Sigmoid colon (tissue), 7 donors: ENCODE data around the gene STAT2. TPM values are rescaled to one million over a fixed set of nuclear protein-coding genes. Genes with fewer than 3 reads are reported as not detected.

Experiments
- DNase-seq: peaks from one replicate; pipeline ENCODE4 v3.0.0-alpha.2; 2019
- H3K27ac ChIP-seq, 4 donors: fragments of 200-600 bp; sonication (generic); one replicate each; pipeline ENCODE4 v1.5.1; 2016 to 2019; ENCODE audit warnings: mild to moderate bottlenecking in 1 of 4
- H3K27me3 ChIP-seq, 3 donors: fragments of 200-600 bp; sonication (generic); one replicate each; pipeline ENCODE4 v1.5.1; 2019; ENCODE audit warnings: mild to moderate bottlenecking in 1 of 3
- H3K36me3 ChIP-seq, 4 donors: fragments of 200-600 bp; sonication (generic); one replicate each; pipeline ENCODE4 v1.5.1; 2016 to 2019
- H3K4me1 ChIP-seq, 4 donors: fragments of 200-600 bp; sonication (generic); one replicate each; pipeline ENCODE4 v1.5.1; 2017 to 2019
- H3K4me3 ChIP-seq, 4 donors: fragments of 200-600 bp; sonication (generic); one replicate each; pipeline ENCODE4 v1.5.1; 2017 to 2019; ENCODE audit warnings: mild to moderate bottlenecking in 2 of 4, moderate library complexity in 1 of 4
- H3K9me3 ChIP-seq, 4 donors: fragments of 200-600 bp in 3 of 4; sonication (generic) in 3 of 4; one replicate each; pipeline versions ENCODE4 v1.5.1 to v1.6.1; 2013 to 2019
- CTCF ChIP-seq, 4 experiments: fragments of 450-650 bp in 3 of 4; fragments of 200-600 bp in 1 of 4; IDR thresholded peaks; one replicate each; pipeline ENCODE4 v1.5.1; 2016 to 2019; ENCODE audit warnings: antibody characterized with exemption in 4 of 4, mild to moderate bottlenecking in 3 of 4, moderate library complexity in 2 of 4
- EP300 ChIP-seq, 4 donors: sonication (generic); formaldehyde crosslinking; IDR thresholded peaks; one replicate each; pipeline ENCODE4 v1.6.1; 2017; ENCODE audit warnings: antibody characterized with exemption in 4 of 4
- POLR2A ChIP-seq, 2 donors: fragments of 450-650 bp; IDR thresholded peaks; one replicate each; pipeline ENCODE4 v1.6.1; 2016; ENCODE audit warnings: antibody characterized with exemption in 2 of 2, mild to moderate bottlenecking in 2 of 2, moderate library complexity in 2 of 2
- POLR2AphosphoS5 ChIP-seq, 4 donors: sonication (generic); formaldehyde crosslinking; IDR thresholded peaks; one replicate each; pipeline ENCODE4 v1.6.1; 2017; ENCODE audit warnings: antibody characterized with exemption in 4 of 4
- WGBS, 2 donors: extraction: QIAGEN DNeasy Blood & Tissue Kit; methylation state at CpG; one replicate each; pipeline ENCODE4 v1.1.7; 2013; 5-methylcytosine and 5-hydroxymethylcytosine counted together
- intact Hi-C: fragments of 100-400 bp; cut with DNase I; formaldehyde crosslinking; loops from one replicate; pipeline ENCODE4 v1.15.1; 2023
- polyA plus RNA-seq, 3 donors: library from polyadenylated mRNA; stranded (reverse); fragments of 200-250 nt; gene quantifications; one replicate each; pipeline ENCODE4 v1.2.3, GENCODE V29; 2013
- total RNA-seq, 4 donors: library from RNA; depleted of rRNA; stranded (reverse); fragments of >200 nt; gene quantifications; one replicate each; pipeline ENCODE4 v1.1.0, GENCODE V29; 2016
- donor health status: healthy with polysubstance abuse.
- donor health status: Bipolar disorder and iron deficiency.
- donor health status: healthy.

The STAT2 gene
- total and polyA plus RNA-seq, 7 donors: 15.0 to 160 (median 73.6) TPM

GRCh38 chr12:56385873-56386272 is 26.0 kb upstream of the STAT2 start:
- 96 to 97% methylated on average over 1 of the region's 1 CpG for WGBS, 2 donors
- Histone ChIP-seq H3K9me3 (no peaks in the 10 kb centered on the region), H3K4me3 (no peak overlapping the region), H3K36me3 (no peaks in the 10 kb centered on the region), H3K27me3 (no peaks in the 10 kb centered on the region), H3K27ac (no peak overlapping the region), H3K4me1 (no peaks in the 10 kb centered on the region)
- intact Hi-C loops: no loop called here
- no peak for DNase-seq
- no peak for TF ChIP-seq POLR2A (IDR thresholded peaks at IDR 0.05)
- no peak for TF ChIP-seq EP300 (IDR thresholded peaks at IDR 0.05)
- no peak for TF ChIP-seq CTCF (IDR thresholded peaks at IDR 0.05)
- no peak for TF ChIP-seq POLR2AphosphoS5 (IDR thresholded peaks at IDR 0.05)

- intact Hi-C loops: no loop called here
- Histone ChIP-seq H3K9me3 (no peaks in the 10 kb centered on the region), H3K4me3 (no peak overlapping the region), H3K27ac (no peak overlapping the region), H3K27me3 (no peaks in the 10 kb centered on the region), H3K4me1 (no peaks in the 10 kb centered on the region), H3K36me3 (no peaks in the 10 kb centered on the region)
- DNase-seq: no peak
- 93% methylated on average over 16 of the region's 16 CpGs for WGBS, 2 donors
- TF ChIP-seq EP300 (IDR thresholded peaks at IDR 0.05) (no peak), POLR2AphosphoS5 (IDR thresholded peaks at IDR 0.05) (no peak), CTCF (IDR thresholded peaks at IDR 0.05) (no peak), POLR2A (IDR thresholded peaks at IDR 0.05) (no peak)
Observed at GRCh38 chr12:56382611-56383010, 22.7 kb upstream of the STAT2 start.

DNA sequence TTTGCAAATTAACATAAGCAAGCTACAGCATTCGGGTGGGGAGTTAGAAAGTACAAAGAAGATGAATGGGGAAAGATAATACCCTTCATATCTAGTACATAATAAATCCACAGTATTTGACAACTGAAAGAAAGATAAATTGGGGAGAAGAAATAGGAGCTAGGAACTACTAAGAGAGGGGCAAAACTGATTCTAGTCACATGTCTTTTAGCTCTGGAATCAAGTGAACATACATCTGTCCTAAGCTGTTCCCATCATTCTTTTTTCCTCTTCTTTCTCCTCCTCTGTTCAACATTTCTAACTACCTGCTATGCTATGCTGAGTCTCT is 18.0 kb upstream of the STAT2 start:
- DNase-seq: no peak
- Histone ChIP-seq H3K36me3 (no peaks in the 10 kb centered on the region), H3K4me1 (no peaks in the 10 kb centered on the region), H3K4me3 (no peak overlapping the region), H3K27me3 (no peaks in the 10 kb centered on the region), H3K27ac (no peak overlapping the region), H3K9me3 (no peaks in the 10 kb centered on the region)
- WGBS, 2 donors: 40 to 66% methylated on average over 1 of the region's 1 CpG
- TF ChIP-seq CTCF (IDR thresholded peaks at IDR 0.05) (no peak), POLR2A (IDR thresholded peaks at IDR 0.05) (no peak), POLR2AphosphoS5 (IDR thresholded peaks at IDR 0.05) (no peak), EP300 (IDR thresholded peaks at IDR 0.05) (no peak)
- intact Hi-C loops: no loop called here

DNA sequence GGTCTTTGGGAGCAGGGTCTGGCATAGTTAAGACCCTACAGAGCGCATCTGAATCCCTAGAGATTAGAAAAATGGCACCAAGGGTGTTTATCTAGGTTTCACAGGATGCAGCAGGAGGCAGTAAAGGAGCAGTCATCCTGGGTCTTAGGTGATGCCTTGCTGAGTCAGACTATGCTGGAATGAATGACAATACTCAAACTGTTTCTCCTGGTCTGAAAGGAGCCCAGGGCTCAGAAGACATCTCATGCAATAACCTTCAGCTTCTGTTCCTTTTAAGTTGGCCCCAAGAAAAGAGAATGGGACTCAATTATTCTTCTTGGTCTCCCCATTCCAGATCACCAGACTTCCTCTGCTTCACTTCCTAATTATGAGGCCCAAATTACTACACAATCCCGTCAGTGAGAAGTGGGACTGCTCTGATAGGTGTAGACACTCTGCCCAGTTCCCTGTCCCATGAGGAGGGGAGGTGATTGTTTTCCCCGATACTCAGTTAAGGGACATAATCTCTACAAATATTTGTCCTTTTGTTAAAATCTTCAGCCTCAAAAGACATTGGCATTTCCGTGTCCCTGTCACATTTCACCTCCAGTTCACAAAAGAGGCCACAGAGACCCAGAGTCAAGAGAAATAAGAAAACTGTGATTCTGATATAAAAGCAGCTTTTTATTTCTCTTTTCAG is 17.5 kb upstream of the STAT2 start:
- intact Hi-C loops: no loop called here
- DNase-seq: no peak
- H3K27me3 ChIP-seq: no peaks in the 10 kb centered on the region
- no peaks in the 10 kb centered on the region for H3K36me3 ChIP-seq
- H3K27ac ChIP-seq: no peak overlapping the region
- no peaks in the 10 kb centered on the region for H3K9me3 ChIP-seq
- H3K4me1 ChIP-seq: no peaks in the 10 kb centered on the region
- WGBS, 2 donors: 81 to 82% methylated on average over 4 of the region's 4 CpGs
- H3K4me3 ChIP-seq: no peak overlapping the region
- TF ChIP-seq EP300 (IDR thresholded peaks at IDR 0.05) (no peak), POLR2A (IDR thresholded peaks at IDR 0.05) (no peak), POLR2AphosphoS5 (IDR thresholded peaks at IDR 0.05) (no peak), CTCF (IDR thresholded peaks at IDR 0.05) (no peak)
